ENCODE data around the gene PDLIM5.

The PDLIM5 gene

GRCh38 chr4:94562285-94562684, 110.5 kb downstream of the PDLIM5 start:
- Histone ChIP-seq H3K36me3 (replicated peaks) (peaks cover 3% of the 10 kb centered on the region), H3K27ac (peak overlapping the region; percentile 65), H3K27me3 (replicated peaks) (no peaks in the 10 kb centered on the region), H3K4me3 (ENCODE audit: low read depth, low read length) (no peak overlapping the region)
- in situ Hi-C loops (cut with HindIII; ENCODE audit: low pct_ligation_motif_present, low sequenced_read_pairs): no loop called here
- no peak for DNase-seq
- no peak for TF ChIP-seq CTCF (IDR thresholded peaks at IDR 0.05; ENCODE audit: low read depth, low read length, missing control alignments)

DNA sequence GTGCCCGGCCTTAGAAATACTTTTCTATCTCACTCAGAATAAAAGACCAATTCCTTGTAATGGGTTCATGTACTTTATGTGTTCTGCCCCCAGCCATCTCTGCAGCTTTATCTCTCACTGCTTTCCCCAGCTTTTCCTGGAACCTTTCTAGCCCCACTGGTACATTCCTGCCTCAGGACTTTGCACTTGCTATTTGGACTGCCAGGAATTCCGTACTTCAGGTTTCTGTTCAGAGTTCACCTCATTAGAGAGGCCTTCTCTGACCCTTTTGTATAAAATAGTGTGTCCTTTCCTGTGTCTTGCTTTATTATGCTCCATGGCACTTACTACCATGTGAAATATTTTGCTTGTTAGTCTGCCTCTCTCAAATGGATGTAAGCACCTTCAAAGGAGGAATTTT, 112.5 kb downstream of the PDLIM5 start:
- TF ChIP-seq CTCF (IDR thresholded peaks at IDR 0.05; ENCODE audit: low read depth, low read length, missing control alignments): no peak
- Histone ChIP-seq H3K4me3 (ENCODE audit: low read depth, low read length) (no peak overlapping the region), H3K27ac (no peak overlapping the region), H3K36me3 (replicated peaks) (peaks cover 3% of the 10 kb centered on the region), H3K27me3 (replicated peaks) (no peaks in the 10 kb centered on the region)
- in situ Hi-C loops (cut with HindIII; ENCODE audit: low pct_ligation_motif_present, low sequenced_read_pairs): no loop called here
- DNase-seq: no peak

DNA sequence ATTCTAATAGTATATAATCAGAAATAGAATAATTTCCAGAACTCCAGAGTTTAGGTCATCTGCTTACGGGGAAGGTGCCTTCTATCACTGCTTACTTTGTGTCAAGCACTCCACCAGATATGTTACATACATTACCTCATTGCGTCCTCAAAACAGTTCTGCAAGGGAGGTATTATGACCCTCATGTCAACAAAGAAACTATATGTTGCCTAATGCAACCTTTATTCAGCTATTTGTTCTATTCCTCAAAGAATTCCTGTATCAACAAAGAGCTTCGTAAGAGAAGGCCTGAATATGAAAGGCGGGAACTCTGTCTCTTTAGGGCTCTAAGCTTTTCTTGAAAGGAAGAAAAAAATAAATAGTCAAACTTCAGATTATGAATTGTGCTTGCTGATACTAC, 114.7 kb downstream of the PDLIM5 start:
- DNase-seq: no peak
- no peak for TF ChIP-seq CTCF (IDR thresholded peaks at IDR 0.05; ENCODE audit: low read depth, low read length, missing control alignments)

GRCh38 chr4:94567811-94568210, 116.1 kb downstream of the PDLIM5 start:
- H3K27me3 ChIP-seq (replicated peaks): no peaks in the 10 kb centered on the region
- H3K4me3 ChIP-seq (ENCODE audit: low read depth, low read length): no peak overlapping the region
- no peak for DNase-seq
- H3K36me3 ChIP-seq (replicated peaks): peaks cover 3% of the 10 kb centered on the region
- no peak for TF ChIP-seq CTCF (IDR thresholded peaks at IDR 0.05; ENCODE audit: low read depth, low read length, missing control alignments)
- in situ Hi-C loops (cut with HindIII; ENCODE audit: low pct_ligation_motif_present, low sequenced_read_pairs): no loop called here
- H3K27ac ChIP-seq: no peak overlapping the region

More for the DNA sequence above, 114.7 kb downstream of the PDLIM5 start:
- Histone ChIP-seq H3K27ac (no peak overlapping the region), H3K4me3 (ENCODE audit: low read depth, low read length) (no peak overlapping the region), H3K36me3 (replicated peaks) (peaks cover 3% of the 10 kb centered on the region), H3K27me3 (replicated peaks) (no peaks in the 10 kb centered on the region)
- in situ Hi-C loops (cut with HindIII; ENCODE audit: low pct_ligation_motif_present, low sequenced_read_pairs): no loop called here

GRCh38 chr4:94570558-94570957, 118.8 kb downstream of the PDLIM5 start:
- no peak for TF ChIP-seq CTCF (IDR thresholded peaks at IDR 0.05; ENCODE audit: low read depth, low read length, missing control alignments)
- Histone ChIP-seq H3K4me3 (ENCODE audit: low read depth, low read length) (no peak overlapping the region), H3K27ac (no peak overlapping the region), H3K36me3 (replicated peaks) (peaks cover 12% of the 10 kb centered on the region), H3K27me3 (replicated peaks) (no peaks in the 10 kb centered on the region)
- in situ Hi-C loops (cut with HindIII; ENCODE audit: low pct_ligation_motif_present, low sequenced_read_pairs): no loop called here
- DNase-seq: no peak

DNA sequence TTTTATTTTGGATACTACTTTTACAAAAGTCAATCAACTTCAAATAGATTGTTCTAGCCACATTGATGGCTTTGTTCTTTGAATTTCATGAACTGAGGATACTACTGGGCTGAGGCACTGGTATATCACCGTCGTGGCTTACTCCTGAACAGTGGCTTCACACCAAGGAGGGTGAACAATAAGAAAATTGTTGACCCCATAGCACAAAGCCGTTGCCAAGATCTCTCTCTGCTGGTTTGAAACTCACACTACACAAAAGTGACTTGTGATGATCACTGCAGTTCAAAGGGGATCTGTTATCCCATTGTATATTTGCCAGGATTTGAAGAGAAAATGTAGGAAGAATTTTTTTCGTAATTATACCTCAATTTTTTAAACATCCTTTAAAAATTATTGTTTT, 119.6 kb downstream of the PDLIM5 start:
- Histone ChIP-seq H3K27ac (no peak overlapping the region), H3K36me3 (replicated peaks) (peaks cover 19% of the 10 kb centered on the region), H3K4me3 (ENCODE audit: low read depth, low read length) (no peak overlapping the region), H3K27me3 (replicated peaks) (no peaks in the 10 kb centered on the region)
- TF ChIP-seq CTCF (IDR thresholded peaks at IDR 0.05; ENCODE audit: low read depth, low read length, missing control alignments): peak; percentile 6
- in situ Hi-C loops (cut with HindIII; ENCODE audit: low pct_ligation_motif_present, low sequenced_read_pairs): no loop called here
- DNase-seq: no peak
